Activated naive CD4-positive, alpha-beta T cell treated with anti-CD3 and anti-CD28 coated beads, Interleukin-2, amount 50 U/mL, for 24 hours (primary cell): ENCODE data around the gene ISG15.
A peak's percentile ranks its signal among the peaks of the same experiment; 100 is the strongest.

Source experiments
- H3K27ac Mint-ChIP-seq: one replicate; pipeline ENCODE4 v1.8.0; 2021; ENCODE audit warnings: mild to moderate bottlenecking, mixed read lengths
- H3K27me3 Mint-ChIP-seq: one replicate; pipeline ENCODE4 v1.8.0; 2021; ENCODE audit warnings: mixed read lengths
- H3K36me3 Mint-ChIP-seq: one replicate; pipeline ENCODE4 v1.8.0; 2021; ENCODE audit warnings: mixed read lengths
- H3K4me1 Mint-ChIP-seq: one replicate; pipeline ENCODE4 v1.8.0; 2021; ENCODE audit warnings: mixed read lengths
- H3K4me3 Mint-ChIP-seq: one replicate; pipeline ENCODE4 v1.8.0; 2021; ENCODE audit warnings: mild to moderate bottlenecking, mixed read lengths
- H3K9me3 Mint-ChIP-seq: one replicate; pipeline ENCODE4 v1.8.0; 2021; ENCODE audit warnings: mixed read lengths

ISG15 gene

GRCh38 chr1:1039145-1039910, 26.0 kb downstream of the ISG15 start:
- Mint-ChIP-seq H3K4me1 (peaks cover 17% of the 10 kb centered on the region), H3K9me3 (no peaks in the 10 kb centered on the region), H3K27me3 (no peaks in the 10 kb centered on the region), H3K4me3 (peak overlapping the region; percentile 62), H3K27ac (no peak overlapping the region), H3K36me3 (no peaks in the 10 kb centered on the region)

GRCh38 chr1:1040004-1040991, 27.0 kb downstream of the ISG15 start:
- peaks cover 17% of the 10 kb centered on the region for H3K4me1 Mint-ChIP-seq
- H3K27ac Mint-ChIP-seq, result no peak overlapping the region

GRCh38 chr1:1041092-1041523, 27.8 kb downstream of the ISG15 start:
- Mint-ChIP-seq H3K27ac (no peak overlapping the region), H3K4me3 (no peak overlapping the region), H3K27me3 (no peaks in the 10 kb centered on the region), H3K36me3 (no peaks in the 10 kb centered on the region), H3K9me3 (no peaks in the 10 kb centered on the region), H3K4me1 (peaks cover 17% of the 10 kb centered on the region)

More at GRCh38 chr1:1040004-1040991, 27.0 kb downstream of the ISG15 start:
- no peaks in the 10 kb centered on the region for H3K36me3 Mint-ChIP-seq
- H3K4me3 Mint-ChIP-seq, result peak overlapping the region; percentile 62
- no peaks in the 10 kb centered on the region for H3K9me3 Mint-ChIP-seq
- no peaks in the 10 kb centered on the region for H3K27me3 Mint-ChIP-seq

GRCh38 chr1:1041873-1042272, 28.6 kb downstream of the ISG15 start:
- Mint-ChIP-seq H3K36me3 (no peaks in the 10 kb centered on the region), H3K4me3 (no peak overlapping the region), H3K4me1 (peaks cover 17% of the 10 kb centered on the region), H3K9me3 (no peaks in the 10 kb centered on the region), H3K27ac (no peak overlapping the region), H3K27me3 (no peaks in the 10 kb centered on the region)

GRCh38 chr1:1042835-1043234, 29.5 kb downstream of the ISG15 start:
- Mint-ChIP-seq H3K4me1 (peaks cover 17% of the 10 kb centered on the region), H3K9me3 (no peaks in the 10 kb centered on the region), H3K27ac (peak overlapping the region; percentile 14), H3K27me3 (no peaks in the 10 kb centered on the region), H3K4me3 (no peak overlapping the region), H3K36me3 (no peaks in the 10 kb centered on the region)

GRCh38 chr1:1043411-1043810, 30.1 kb downstream of the ISG15 start:
- Mint-ChIP-seq H3K27me3 (no peaks in the 10 kb centered on the region), H3K36me3 (no peaks in the 10 kb centered on the region), H3K4me1 (peaks cover 15% of the 10 kb centered on the region), H3K4me3 (no peak overlapping the region), H3K27ac (peak overlapping the region; percentile 14), H3K9me3 (no peaks in the 10 kb centered on the region)

GRCh38 chr1:1043921-1044320, 30.6 kb downstream of the ISG15 start:
- no peaks in the 10 kb centered on the region for H3K9me3 Mint-ChIP-seq

GRCh38 chr1:1044455-1045078, 31.3 kb downstream of the ISG15 start:
- Mint-ChIP-seq H3K36me3 (no peaks in the 10 kb centered on the region), H3K4me3 (no peak overlapping the region), H3K27me3 (no peaks in the 10 kb centered on the region), H3K27ac (no peak overlapping the region), H3K4me1 (peaks cover 3% of the 10 kb centered on the region), H3K9me3 (no peaks in the 10 kb centered on the region)

More at GRCh38 chr1:1043921-1044320, 30.6 kb downstream of the ISG15 start:
- Mint-ChIP-seq H3K27me3 (no peaks in the 10 kb centered on the region), H3K4me3 (no peak overlapping the region), H3K27ac (no peak overlapping the region), H3K36me3 (no peaks in the 10 kb centered on the region), H3K4me1 (peaks cover 10% of the 10 kb centered on the region)

- no peaks in the 10 kb centered on the region for H3K9me3 Mint-ChIP-seq
- H3K4me1 Mint-ChIP-seq, result no peaks in the 10 kb centered on the region
- no peak overlapping the region for H3K27ac Mint-ChIP-seq
- H3K4me3 Mint-ChIP-seq, result no peak overlapping the region
- no peaks in the 10 kb centered on the region for H3K27me3 Mint-ChIP-seq
- no peaks in the 10 kb centered on the region for H3K36me3 Mint-ChIP-seq
Measured at GRCh38 chr1:1045129-1045528, 31.8 kb downstream of the ISG15 start.

- Mint-ChIP-seq H3K9me3 (no peaks in the 10 kb centered on the region), H3K27me3 (no peaks in the 10 kb centered on the region), H3K27ac (no peak overlapping the region), H3K4me1 (no peaks in the 10 kb centered on the region), H3K4me3 (no peak overlapping the region), H3K36me3 (no peaks in the 10 kb centered on the region)
Measured at GRCh38 chr1:1046243-1046642, 32.9 kb downstream of the ISG15 start.

GRCh38 chr1:1046767-1047166, 33.5 kb downstream of the ISG15 start:
- no peak overlapping the region for H3K4me3 Mint-ChIP-seq
- H3K36me3 Mint-ChIP-seq, result no peaks in the 10 kb centered on the region
- no peaks in the 10 kb centered on the region for H3K4me1 Mint-ChIP-seq
- no peaks in the 10 kb centered on the region for H3K9me3 Mint-ChIP-seq
- H3K27me3 Mint-ChIP-seq, result no peaks in the 10 kb centered on the region
- H3K27ac Mint-ChIP-seq, result no peak overlapping the region

GRCh38 chr1:1047407-1047806, 34.1 kb downstream of the ISG15 start:
- Mint-ChIP-seq H3K4me3 (no peak overlapping the region), H3K27me3 (no peaks in the 10 kb centered on the region), H3K36me3 (no peaks in the 10 kb centered on the region), H3K27ac (no peak overlapping the region), H3K4me1 (no peaks in the 10 kb centered on the region), H3K9me3 (no peaks in the 10 kb centered on the region)

- no peaks in the 10 kb centered on the region for H3K36me3 Mint-ChIP-seq
- H3K4me1 Mint-ChIP-seq, result no peaks in the 10 kb centered on the region
- H3K27me3 Mint-ChIP-seq, result no peaks in the 10 kb centered on the region
- no peak overlapping the region for H3K27ac Mint-ChIP-seq
- H3K9me3 Mint-ChIP-seq, result no peaks in the 10 kb centered on the region
- H3K4me3 Mint-ChIP-seq, result no peak overlapping the region
Measured at GRCh38 chr1:1047963-1048362, 34.7 kb downstream of the ISG15 start.

- Mint-ChIP-seq H3K36me3 (no peaks in the 10 kb centered on the region), H3K27me3 (no peaks in the 10 kb centered on the region), H3K27ac (no peak overlapping the region), H3K4me1 (no peaks in the 10 kb centered on the region), H3K4me3 (no peak overlapping the region), H3K9me3 (no peaks in the 10 kb centered on the region)
Measured at GRCh38 chr1:1048765-1049164, 35.5 kb downstream of the ISG15 start.

- Mint-ChIP-seq H3K27ac (no peak overlapping the region), H3K4me3 (no peak overlapping the region), H3K4me1 (no peaks in the 10 kb centered on the region), H3K9me3 (no peaks in the 10 kb centered on the region), H3K36me3 (no peaks in the 10 kb centered on the region), H3K27me3 (no peaks in the 10 kb centered on the region)
Measured at GRCh38 chr1:1049318-1050165, 36.2 kb downstream of the ISG15 start.
